Uterus (tissue), 2 donors: Measurements from ENCODE around the gene ZNF490.
A peak's percentile ranks its signal among the peaks of the same experiment; 100 is the strongest.

ENCODE experiments used
- POLR2A ChIP-seq, 2 donors: fragments of 450-650 bp; IDR thresholded peaks; one replicate each; pipeline ENCODE4 v1.6.1; 2016; ENCODE audit warnings: antibody characterized with exemption in 2 of 2, mild to moderate bottlenecking in 1 of 2, moderate library complexity in 1 of 2
- TF ChIP-seq, protein P1 (sequence below), 4 experiments: fragments of 200-600 bp in 2 of 4; fragments of 450-650 bp in 2 of 4; sonication (generic) in 2 of 4; IDR thresholded peaks; one replicate each; pipeline ENCODE4 v1.5.1; 2016 to 2019; ENCODE audit warnings: antibody characterized with exemption in 4 of 4, mild to moderate bottlenecking in 2 of 4, moderate library complexity in 1 of 4

DNA sequence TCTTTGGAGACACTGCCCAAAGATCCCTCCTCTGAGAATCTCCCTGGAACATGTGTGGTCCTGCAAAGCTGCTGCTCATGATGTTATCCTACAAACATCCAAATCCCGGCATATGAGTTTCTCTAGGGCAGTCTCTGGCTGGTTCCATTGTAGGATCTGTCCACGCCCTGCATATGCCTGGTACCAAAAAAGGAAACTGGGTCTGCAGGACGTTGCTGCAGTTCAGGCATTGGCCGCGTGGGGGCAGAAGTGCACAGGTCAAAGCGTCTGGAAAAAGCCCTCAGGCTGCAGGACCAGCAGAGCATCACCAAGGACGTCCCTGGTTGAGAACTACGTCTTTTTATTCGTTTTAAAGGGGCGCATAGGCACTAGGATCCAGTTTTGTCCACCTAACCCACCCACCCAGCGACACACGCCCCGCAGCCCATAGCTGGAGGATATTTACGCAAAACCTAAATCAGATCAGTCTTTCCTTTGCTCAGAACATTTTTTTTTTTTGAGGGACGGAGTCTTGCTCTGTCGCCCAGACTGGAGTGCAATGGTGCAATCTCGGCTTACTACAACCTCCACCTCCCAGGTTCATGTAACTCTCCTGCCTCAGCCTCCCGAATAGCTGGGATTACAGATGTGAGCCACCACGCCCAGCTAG, 46.5 kb downstream of the ZNF490 start:
- TF ChIP-seq, protein P1, sequence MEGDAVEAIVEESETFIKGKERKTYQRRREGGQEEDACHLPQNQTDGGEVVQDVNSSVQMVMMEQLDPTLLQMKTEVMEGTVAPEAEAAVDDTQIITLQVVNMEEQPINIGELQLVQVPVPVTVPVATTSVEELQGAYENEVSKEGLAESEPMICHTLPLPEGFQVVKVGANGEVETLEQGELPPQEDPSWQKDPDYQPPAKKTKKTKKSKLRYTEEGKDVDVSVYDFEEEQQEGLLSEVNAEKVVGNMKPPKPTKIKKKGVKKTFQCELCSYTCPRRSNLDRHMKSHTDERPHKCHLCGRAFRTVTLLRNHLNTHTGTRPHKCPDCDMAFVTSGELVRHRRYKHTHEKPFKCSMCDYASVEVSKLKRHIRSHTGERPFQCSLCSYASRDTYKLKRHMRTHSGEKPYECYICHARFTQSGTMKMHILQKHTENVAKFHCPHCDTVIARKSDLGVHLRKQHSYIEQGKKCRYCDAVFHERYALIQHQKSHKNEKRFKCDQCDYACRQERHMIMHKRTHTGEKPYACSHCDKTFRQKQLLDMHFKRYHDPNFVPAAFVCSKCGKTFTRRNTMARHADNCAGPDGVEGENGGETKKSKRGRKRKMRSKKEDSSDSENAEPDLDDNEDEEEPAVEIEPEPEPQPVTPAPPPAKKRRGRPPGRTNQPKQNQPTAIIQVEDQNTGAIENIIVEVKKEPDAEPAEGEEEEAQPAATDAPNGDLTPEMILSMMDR (IDR thresholded peaks at IDR 0.05) = peak; percentile 89 to 94 (median 91)
- TF ChIP-seq POLR2A (IDR thresholded peaks at IDR 0.05) = no peak
